Measurements from ENCODE around the gene PRIMPOL. TPM values are rescaled to one million over a fixed set of nuclear protein-coding genes. Genes with fewer than 3 reads are reported as not detected.

Gene PRIMPOL
- total and polyA plus RNA-seq, 3 experiments from 2014 or later, result 13.8 to 20.2 (median 19.0) TPM

GRCh38 chr4:184706453-184706852 is 56.9 kb downstream of the PRIMPOL start:
- POLR2A ChIA-PET, result no interaction called here
- peaks cover 2 to 16% (median 9%) of the 10 kb centered on the region in 3 donors for H3K4me1 Mint-ChIP-seq
- H3K9me3 Mint-ChIP-seq, result no peaks in the 10 kb centered on the region
- no peak for DNase-seq
- H3K4me1 ChIP-seq (ENCODE audit: insufficient read depth, low read length), result no peaks in the 10 kb centered on the region
- CTCF ChIA-PET, result interaction anchor here (0.7 kb wide), 1 partner anchor 19 kb away, joined by 3 read pairs; no protein-coding TSS in a partner anchor
- no peak overlapping the region for H3K4me3 ChIP-seq (ENCODE audit: low read length)
- peak overlapping the region in 2 of 8 donors; percentile 2 to 17 for H3K27ac Mint-ChIP-seq
- H3K36me3 Mint-ChIP-seq, result peaks cover 0 to 4% (median 0%) of the 10 kb centered on the region in 3 donors
- no peaks in the 10 kb centered on the region for H3K36me3 ChIP-seq (ENCODE audit: insufficient read depth, low read length)
- no peaks in the 10 kb centered on the region for H3K27me3 ChIP-seq (ENCODE audit: insufficient read depth, low read length, poor library complexity, severe bottlenecking)
- H3K9me3 ChIP-seq (ENCODE audit: low read length), result no peaks in the 10 kb centered on the region
- no peak overlapping the region for H3K4me3 Mint-ChIP-seq
- H3K27ac ChIP-seq (ENCODE audit: low read depth, low read length), result no peak overlapping the region
- H3K27me3 Mint-ChIP-seq, result no peaks in the 10 kb centered on the region

GRCh38 chr4:184712322-184712721 is 62.8 kb downstream of the PRIMPOL start:
- no peak overlapping the region for H3K4me3 Mint-ChIP-seq
- ChIA-PET CTCF (no interaction called here), POLR2A (no interaction called here)
- Histone ChIP-seq H3K27ac (ENCODE audit: low read depth, low read length) (no peak overlapping the region), H3K27me3 (ENCODE audit: insufficient read depth, low read length, poor library complexity, severe bottlenecking) (no peaks in the 10 kb centered on the region), H3K36me3 (ENCODE audit: insufficient read depth, low read length) (no peaks in the 10 kb centered on the region), H3K4me1 (ENCODE audit: insufficient read depth, low read length) (no peaks in the 10 kb centered on the region), H3K4me3 (ENCODE audit: low read length) (no peak overlapping the region), H3K9me3 (ENCODE audit: low read length) (no peaks in the 10 kb centered on the region)
- peaks cover 0 to 5% (median 0%) of the 10 kb centered on the region in 3 donors for H3K4me1 Mint-ChIP-seq
- no peak overlapping the region for H3K27ac Mint-ChIP-seq
- peaks cover 0 to 2% of the 10 kb centered on the region in 2 donors for H3K27me3 Mint-ChIP-seq
- peaks cover 0 to 8% (median 2%) of the 10 kb centered on the region in 3 donors for H3K36me3 Mint-ChIP-seq
- H3K9me3 Mint-ChIP-seq, result no peaks in the 10 kb centered on the region
- no peak for DNase-seq

GRCh38 chr4:184713887-184714286 is 64.3 kb downstream of the PRIMPOL start:
- Histone ChIP-seq H3K4me1 (ENCODE audit: insufficient read depth, low read length) (no peaks in the 10 kb centered on the region), H3K36me3 (ENCODE audit: insufficient read depth, low read length) (no peaks in the 10 kb centered on the region), H3K4me3 (ENCODE audit: low read length) (no peak overlapping the region), H3K27ac (ENCODE audit: low read depth, low read length) (no peak overlapping the region), H3K27me3 (ENCODE audit: insufficient read depth, low read length, poor library complexity, severe bottlenecking) (no peaks in the 10 kb centered on the region), H3K9me3 (ENCODE audit: low read length) (no peaks in the 10 kb centered on the region)
- POLR2A ChIA-PET, result no interaction called here
- CTCF ChIA-PET, result no interaction called here
- H3K4me3 Mint-ChIP-seq, result no peak overlapping the region
- H3K4me1 Mint-ChIP-seq, result peaks cover 0 to 5% (median 0%) of the 10 kb centered on the region in 3 donors
- H3K27me3 Mint-ChIP-seq, result peaks cover 0 to 2% of the 10 kb centered on the region in 2 donors
- H3K36me3 Mint-ChIP-seq, result peaks cover 3 to 8% (median 4%) of the 10 kb centered on the region in 3 donors
- no peaks in the 10 kb centered on the region for H3K9me3 Mint-ChIP-seq
- DNase-seq, result no peak
- H3K27ac Mint-ChIP-seq, result peak overlapping the region in 2 of 8 donors; percentile 7 to 75

GRCh38 chr4:184715526-184715925 is 66.0 kb downstream of the PRIMPOL start:
- CTCF ChIA-PET, result no interaction called here
- DNase-seq, result no peak
- Histone ChIP-seq H3K4me1 (ENCODE audit: insufficient read depth, low read length) (no peaks in the 10 kb centered on the region), H3K4me3 (ENCODE audit: low read length) (no peak overlapping the region), H3K27ac (ENCODE audit: low read depth, low read length) (no peak overlapping the region), H3K9me3 (ENCODE audit: low read length) (no peaks in the 10 kb centered on the region), H3K27me3 (ENCODE audit: insufficient read depth, low read length, poor library complexity, severe bottlenecking) (no peaks in the 10 kb centered on the region), H3K36me3 (ENCODE audit: insufficient read depth, low read length) (no peaks in the 10 kb centered on the region)
- H3K27ac Mint-ChIP-seq, result no peak overlapping the region
- H3K9me3 Mint-ChIP-seq, result peaks cover 0 to 7% (median 5%) of the 10 kb centered on the region in 5 donors
- POLR2A ChIA-PET, result no interaction called here
- H3K4me3 Mint-ChIP-seq, result no peak overlapping the region
- peaks cover 8 to 14% (median 11%) of the 10 kb centered on the region in 3 donors for H3K36me3 Mint-ChIP-seq
- H3K27me3 Mint-ChIP-seq, result peaks cover 0 to 2% of the 10 kb centered on the region in 2 donors
- H3K4me1 Mint-ChIP-seq, result peaks cover 0 to 5% (median 0%) of the 10 kb centered on the region in 3 donors

- ChIA-PET POLR2A (no interaction called here), CTCF (no interaction called here)
- H3K9me3 Mint-ChIP-seq, result peaks cover 4 to 19% (median 16%) of the 10 kb centered on the region in 5 donors
- H3K27me3 ChIP-seq (ENCODE audit: insufficient read depth, low read length, poor library complexity, severe bottlenecking), result no peaks in the 10 kb centered on the region
- DNase-seq, result no peak
- no peak overlapping the region for H3K27ac ChIP-seq (ENCODE audit: low read depth, low read length)
- H3K27ac Mint-ChIP-seq, result no peak overlapping the region
- no peaks in the 10 kb centered on the region for H3K9me3 ChIP-seq (ENCODE audit: low read length)
- no peaks in the 10 kb centered on the region for H3K36me3 ChIP-seq (ENCODE audit: insufficient read depth, low read length)
- no peak overlapping the region for H3K4me3 ChIP-seq (ENCODE audit: low read length)
- H3K4me1 ChIP-seq (ENCODE audit: insufficient read depth, low read length), result no peaks in the 10 kb centered on the region
- peaks cover 12 to 29% (median 12%) of the 10 kb centered on the region in 3 donors for H3K36me3 Mint-ChIP-seq
- no peaks in the 10 kb centered on the region for H3K27me3 Mint-ChIP-seq
- H3K4me3 Mint-ChIP-seq, result no peak overlapping the region
- no peaks in the 10 kb centered on the region for H3K4me1 Mint-ChIP-seq
Observed at GRCh38 chr4:184719407-184719806, 69.9 kb downstream of the PRIMPOL start.

- Mint-ChIP-seq H3K27me3 (no peaks in the 10 kb centered on the region), H3K4me3 (no peak overlapping the region), H3K27ac (no peak overlapping the region), H3K4me1 (no peaks in the 10 kb centered on the region), H3K9me3 (peaks cover 4 to 19% (median 16%) of the 10 kb centered on the region in 5 donors), H3K36me3 (peaks cover 7 to 29% (median 13%) of the 10 kb centered on the region in 3 donors)
- POLR2A ChIA-PET, result no interaction called here
- no peak overlapping the region for H3K4me3 ChIP-seq (ENCODE audit: low read length)
- no peaks in the 10 kb centered on the region for H3K27me3 ChIP-seq (ENCODE audit: insufficient read depth, low read length, poor library complexity, severe bottlenecking)
- CTCF ChIA-PET, result no interaction called here
- no peaks in the 10 kb centered on the region for H3K9me3 ChIP-seq (ENCODE audit: low read length)
- no peak overlapping the region for H3K27ac ChIP-seq (ENCODE audit: low read depth, low read length)
- H3K4me1 ChIP-seq (ENCODE audit: insufficient read depth, low read length), result no peaks in the 10 kb centered on the region
- no peaks in the 10 kb centered on the region for H3K36me3 ChIP-seq (ENCODE audit: insufficient read depth, low read length)
- DNase-seq, result no peak
Observed at GRCh38 chr4:184721254-184721653, 71.7 kb downstream of the PRIMPOL start.

- H3K9me3 Mint-ChIP-seq, result peaks cover 4 to 19% (median 16%) of the 10 kb centered on the region in 5 donors
- POLR2A ChIA-PET, result no interaction called here
Observed at GRCh38 chr4:184722798-184723197, 73.3 kb downstream of the PRIMPOL start.

GRCh38 chr4:184727430-184727829 is 77.9 kb downstream of the PRIMPOL start:
- peaks cover 6 to 16% (median 8%) of the 10 kb centered on the region in 3 donors for H3K4me1 Mint-ChIP-seq
- peaks cover 0 to 7% (median 3%) of the 10 kb centered on the region in 3 donors for H3K36me3 Mint-ChIP-seq
- no peaks in the 10 kb centered on the region for H3K9me3 Mint-ChIP-seq
- ChIA-PET POLR2A (no interaction called here), CTCF (no interaction called here)
- no peaks in the 10 kb centered on the region for H3K9me3 ChIP-seq (ENCODE audit: low read length)
- H3K27ac ChIP-seq (ENCODE audit: low read depth, low read length), result no peak overlapping the region
- H3K4me3 ChIP-seq (ENCODE audit: low read length), result no peak overlapping the region
- no peaks in the 10 kb centered on the region for H3K36me3 ChIP-seq (ENCODE audit: insufficient read depth, low read length)
- H3K4me3 Mint-ChIP-seq, result no peak overlapping the region
- no peaks in the 10 kb centered on the region for H3K27me3 ChIP-seq (ENCODE audit: insufficient read depth, low read length, poor library complexity, severe bottlenecking)
- no peaks in the 10 kb centered on the region for H3K27me3 Mint-ChIP-seq
- DNase-seq, result no peak
- no peaks in the 10 kb centered on the region for H3K4me1 ChIP-seq (ENCODE audit: insufficient read depth, low read length)
- H3K27ac Mint-ChIP-seq, result peak overlapping the region in 2 of 8 donors; percentile 28 to 55

More at GRCh38 chr4:184722798-184723197, 73.3 kb downstream of the PRIMPOL start:
- no peaks in the 10 kb centered on the region for H3K36me3 ChIP-seq (ENCODE audit: insufficient read depth, low read length)
- Mint-ChIP-seq H3K4me1 (peaks cover 0 to 3% (median 0%) of the 10 kb centered on the region in 3 donors), H3K36me3 (peaks cover 10 to 29% (median 12%) of the 10 kb centered on the region in 3 donors), H3K27me3 (no peaks in the 10 kb centered on the region), H3K27ac (peak overlapping the region in 1 of 8 donors; percentile 10), H3K4me3 (no peak overlapping the region)
- DNase-seq, result no peak
- no peaks in the 10 kb centered on the region for H3K9me3 ChIP-seq (ENCODE audit: low read length)
- no peaks in the 10 kb centered on the region for H3K4me1 ChIP-seq (ENCODE audit: insufficient read depth, low read length)
- CTCF ChIA-PET, result no interaction called here
- H3K27me3 ChIP-seq (ENCODE audit: insufficient read depth, low read length, poor library complexity, severe bottlenecking), result no peaks in the 10 kb centered on the region
- H3K4me3 ChIP-seq (ENCODE audit: low read length), result no peak overlapping the region
- no peak overlapping the region for H3K27ac ChIP-seq (ENCODE audit: low read depth, low read length)

Data from CD8-positive, alpha-beta memory T cell (primary cell).